ENCODE measurements around the gene IP6K3.

DNA sequence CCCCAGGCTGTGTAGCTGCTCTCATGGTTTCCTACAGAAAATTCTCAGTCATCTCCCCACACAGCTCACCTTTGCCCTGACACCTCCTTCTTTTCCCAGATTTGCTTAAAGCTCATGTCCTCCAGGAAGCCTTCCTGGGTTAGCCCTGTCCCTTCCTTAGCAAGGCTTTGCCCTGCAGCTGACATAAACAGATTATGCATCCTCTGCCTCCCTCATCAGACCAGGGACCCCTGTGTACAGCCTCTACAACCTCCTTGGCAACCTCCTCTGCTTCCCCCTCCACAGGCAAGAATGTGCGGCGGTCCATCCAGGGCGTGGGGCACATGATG, 75.0 kb downstream of the IP6K3 start:
- no peak for TF ChIP-seq EZH2phosphoT487 (IDR thresholded peaks at IDR 0.05; ENCODE audit: low read depth)
- TF ChIP-seq, protein P1, sequence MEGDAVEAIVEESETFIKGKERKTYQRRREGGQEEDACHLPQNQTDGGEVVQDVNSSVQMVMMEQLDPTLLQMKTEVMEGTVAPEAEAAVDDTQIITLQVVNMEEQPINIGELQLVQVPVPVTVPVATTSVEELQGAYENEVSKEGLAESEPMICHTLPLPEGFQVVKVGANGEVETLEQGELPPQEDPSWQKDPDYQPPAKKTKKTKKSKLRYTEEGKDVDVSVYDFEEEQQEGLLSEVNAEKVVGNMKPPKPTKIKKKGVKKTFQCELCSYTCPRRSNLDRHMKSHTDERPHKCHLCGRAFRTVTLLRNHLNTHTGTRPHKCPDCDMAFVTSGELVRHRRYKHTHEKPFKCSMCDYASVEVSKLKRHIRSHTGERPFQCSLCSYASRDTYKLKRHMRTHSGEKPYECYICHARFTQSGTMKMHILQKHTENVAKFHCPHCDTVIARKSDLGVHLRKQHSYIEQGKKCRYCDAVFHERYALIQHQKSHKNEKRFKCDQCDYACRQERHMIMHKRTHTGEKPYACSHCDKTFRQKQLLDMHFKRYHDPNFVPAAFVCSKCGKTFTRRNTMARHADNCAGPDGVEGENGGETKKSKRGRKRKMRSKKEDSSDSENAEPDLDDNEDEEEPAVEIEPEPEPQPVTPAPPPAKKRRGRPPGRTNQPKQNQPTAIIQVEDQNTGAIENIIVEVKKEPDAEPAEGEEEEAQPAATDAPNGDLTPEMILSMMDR (IDR thresholded peaks at IDR 0.05; ENCODE audit: low read depth, low read length) = no peak

All from OCI-LY3 (cell line).